Stimulated activated CD4-positive, alpha-beta T cell treated with anti-CD3 and anti-CD28 coated beads, Interleukin-12 subunit alpha, Interleukin-12 subunit beta, amount 100 ng/mL, for 24 hours (primary cell): ENCODE measurements around the gene DAB2.

Experiments used
- DNase-seq, 2 experiments: peaks; one replicate each; pipeline ENCODE4 v3.0.0-alpha.2; 2020; ENCODE audit warnings: low read depth in 2 of 2

Gene DAB2

DNA sequence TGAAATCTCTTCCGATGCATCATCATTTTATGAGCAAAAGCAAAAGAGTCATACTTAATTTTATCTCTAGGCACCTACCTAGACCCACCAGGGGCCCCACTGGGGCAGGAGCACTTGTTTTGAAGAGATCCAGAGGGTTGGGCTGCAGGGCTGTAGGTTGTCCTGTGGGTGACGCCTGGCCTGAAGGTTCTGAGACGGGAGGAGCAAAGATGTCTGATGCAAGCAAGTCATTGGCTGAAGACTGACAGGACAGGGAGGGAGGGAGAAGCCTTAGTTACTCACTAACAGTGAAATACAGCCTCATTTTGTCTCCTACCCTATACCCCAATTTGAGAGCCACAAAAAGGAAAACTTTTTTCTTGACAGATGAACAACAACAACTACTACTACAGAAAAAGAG, 43.4 kb downstream of the DAB2 start:
- DNase-seq = no peak

DNA sequence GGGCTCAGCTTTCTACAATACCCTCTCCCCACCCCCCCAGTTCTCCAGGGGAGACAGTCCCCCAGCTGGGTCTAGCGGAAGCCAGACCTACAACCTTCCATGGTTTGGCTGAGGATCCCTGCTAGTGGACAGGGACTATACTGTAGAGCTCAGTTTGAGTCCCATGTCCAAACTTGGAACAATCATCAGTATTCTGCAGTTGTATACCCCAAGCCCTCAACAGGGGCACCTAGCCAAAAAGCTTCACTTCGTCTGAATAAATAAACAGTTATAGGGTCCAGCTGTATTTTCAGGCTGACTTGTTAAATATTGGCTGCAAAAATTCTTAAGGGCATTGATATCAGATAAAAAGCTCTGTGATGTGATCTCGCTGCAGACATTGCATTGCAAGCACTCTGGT, 45.1 kb downstream of the DAB2 start:
- no peak for DNase-seq

DNA sequence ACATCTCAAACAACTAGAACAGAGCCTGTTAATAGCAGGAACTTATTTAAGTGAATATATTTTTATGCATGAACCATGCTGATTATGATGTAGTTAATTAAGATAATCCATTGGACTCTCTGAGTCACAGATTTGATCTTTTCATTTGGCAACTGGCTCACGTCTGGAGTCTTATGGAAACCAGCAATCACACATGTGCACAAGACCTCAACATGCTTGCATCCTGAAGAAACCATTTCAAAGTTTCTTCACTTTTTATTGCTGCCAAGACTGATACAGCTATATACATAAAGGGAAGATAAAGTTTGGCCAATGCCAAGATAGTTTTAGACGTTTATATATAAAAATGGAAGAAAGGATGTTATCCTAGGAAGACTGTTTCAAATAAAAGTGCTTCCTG, 47.2 kb downstream of the DAB2 start:
- no peak for DNase-seq

DNA sequence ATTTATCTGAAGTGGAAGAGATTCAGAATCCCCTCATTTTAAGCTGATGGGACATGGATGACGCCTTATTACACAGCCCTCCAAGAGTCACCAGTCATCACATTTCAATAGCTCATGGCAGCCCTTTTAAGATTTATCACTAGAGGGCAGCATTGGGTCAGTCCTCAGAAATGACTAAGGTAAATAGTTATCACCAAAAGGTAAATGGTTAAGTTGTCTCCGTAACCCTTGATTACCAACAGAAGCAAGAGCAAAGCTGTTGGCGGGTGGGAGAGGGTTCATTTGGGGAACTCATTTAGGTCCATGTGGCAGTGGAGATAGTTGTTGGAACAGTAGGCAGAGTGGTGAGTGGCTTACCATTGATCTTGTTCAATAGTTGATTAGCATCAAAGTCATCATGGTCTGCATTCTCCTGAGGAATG, 48.5 kb downstream of the DAB2 start:
- DNase-seq = peak in 1 of 2 experiments; percentile 16

DNA sequence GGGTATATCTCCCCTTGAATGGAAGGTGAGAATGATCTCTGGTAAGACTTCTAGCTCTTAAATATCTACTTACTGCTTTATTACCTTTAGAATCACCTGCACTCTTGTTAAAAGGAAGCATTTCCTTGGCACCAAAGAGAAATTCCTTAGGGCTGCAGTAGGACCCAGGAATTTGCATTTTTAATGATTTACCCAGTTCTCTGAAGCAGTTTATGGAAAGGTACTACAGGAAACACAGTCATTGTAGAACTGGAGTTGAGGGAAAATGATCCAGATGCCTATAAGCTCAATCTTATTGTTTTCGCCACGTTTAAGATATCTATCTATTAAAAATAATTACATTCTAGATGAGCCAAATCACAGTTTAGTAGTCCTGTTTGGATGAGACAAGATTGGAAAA, 51.0 kb downstream of the DAB2 start:
- no peak for DNase-seq

DNA sequence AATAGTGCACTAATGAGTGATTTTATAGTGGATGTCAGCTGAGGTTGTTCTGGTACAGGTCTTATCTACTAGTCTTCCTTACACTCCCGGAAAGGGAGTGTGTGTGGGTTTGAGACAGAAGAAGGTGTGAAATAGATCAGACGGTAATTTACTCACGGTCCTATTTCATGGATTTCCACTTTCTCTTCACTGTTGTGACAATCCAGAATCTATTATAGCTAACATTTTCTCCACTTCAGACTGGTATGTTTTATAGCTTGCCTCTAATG, 53.5 kb downstream of the DAB2 start:
- no peak for DNase-seq

DNA sequence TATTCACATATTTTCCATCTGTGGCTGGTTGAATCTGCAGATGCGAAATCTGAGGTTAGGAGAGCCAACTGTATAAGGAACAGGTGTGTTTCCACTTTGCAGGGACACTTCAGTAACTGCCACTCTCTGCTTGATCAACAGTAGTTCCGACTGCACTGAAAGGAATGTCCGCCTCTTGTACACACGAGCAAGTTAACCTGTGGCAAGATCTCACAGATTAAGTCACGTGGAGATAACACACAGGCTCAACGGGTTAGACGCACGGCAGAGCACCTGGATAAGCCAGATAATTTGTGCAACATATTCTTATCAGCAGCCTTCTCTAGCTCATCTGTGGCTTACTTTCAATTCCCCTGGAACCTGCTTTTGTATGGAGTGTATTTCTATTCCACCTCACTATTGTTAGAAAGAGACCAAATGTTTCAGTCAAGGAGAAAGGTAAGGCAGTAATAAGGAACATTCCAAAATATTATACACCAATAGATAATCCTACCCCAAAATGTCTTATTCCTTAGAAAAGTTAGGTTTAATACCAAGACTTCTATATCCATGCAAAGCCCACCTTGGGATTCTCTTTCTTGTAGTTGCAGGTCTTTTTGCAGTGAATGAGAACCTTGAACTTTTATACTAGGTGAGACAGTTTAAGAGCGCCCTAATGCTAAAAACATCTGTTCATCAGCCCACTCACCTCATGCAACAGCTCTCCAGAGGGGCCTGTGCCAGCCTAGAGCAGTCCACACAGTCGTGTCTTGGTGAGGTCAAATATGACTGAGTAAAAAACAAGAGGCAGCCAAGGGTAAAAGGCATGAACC, 54.0 kb downstream of the DAB2 start:
- DNase-seq = no peak

DNA sequence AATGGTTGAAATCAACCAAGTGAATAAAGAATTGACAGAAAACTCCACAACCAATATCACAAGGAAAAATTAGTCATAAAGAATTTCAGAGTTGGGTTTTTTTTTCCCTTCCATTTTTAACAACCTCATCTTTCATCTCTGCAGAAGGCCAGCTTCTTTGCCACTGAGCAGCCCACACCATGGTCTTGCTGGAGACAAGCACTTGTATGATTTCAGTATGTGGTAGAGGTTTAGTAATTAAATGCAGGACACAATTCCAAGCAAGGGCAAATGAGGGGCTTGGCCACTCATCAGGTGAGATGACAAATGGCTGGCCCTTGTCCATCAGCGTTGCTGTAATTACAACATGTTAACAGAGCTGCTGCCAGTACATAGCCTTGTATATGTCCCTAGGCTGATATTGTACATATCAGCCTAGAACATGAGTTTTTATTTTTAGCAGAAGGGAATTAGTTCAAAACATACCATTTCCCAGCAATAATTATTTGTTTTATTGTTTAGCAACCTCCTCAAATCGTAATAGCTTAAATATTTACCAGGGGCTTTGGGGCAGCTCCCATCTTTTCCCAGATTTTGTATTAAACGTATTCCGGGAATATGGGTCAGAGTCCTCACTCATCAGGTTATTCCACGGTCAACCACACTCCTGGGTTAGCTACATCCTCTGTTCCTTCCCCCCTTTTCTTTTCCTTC, 55.5 kb downstream of the DAB2 start:
- DNase-seq = no peak

DNA sequence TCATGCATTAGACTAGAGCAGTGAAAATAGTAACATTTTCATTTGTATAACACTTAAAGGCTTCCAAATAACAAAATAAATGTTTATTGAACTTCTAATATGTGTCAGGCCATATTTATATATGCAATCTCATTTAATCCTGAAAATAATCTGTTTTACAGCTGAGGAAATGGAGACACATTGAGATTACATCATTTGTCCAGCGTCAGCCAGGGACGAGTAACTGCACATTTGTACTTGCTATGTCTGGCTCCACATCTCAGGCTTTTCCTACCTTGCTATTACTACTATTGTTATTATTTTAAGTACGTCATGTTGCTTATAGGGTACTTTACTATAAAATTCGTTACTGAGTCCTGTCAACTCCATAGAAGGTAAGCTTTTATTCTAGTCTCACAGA, 56.7 kb downstream of the DAB2 start:
- DNase-seq = no peak

DNA sequence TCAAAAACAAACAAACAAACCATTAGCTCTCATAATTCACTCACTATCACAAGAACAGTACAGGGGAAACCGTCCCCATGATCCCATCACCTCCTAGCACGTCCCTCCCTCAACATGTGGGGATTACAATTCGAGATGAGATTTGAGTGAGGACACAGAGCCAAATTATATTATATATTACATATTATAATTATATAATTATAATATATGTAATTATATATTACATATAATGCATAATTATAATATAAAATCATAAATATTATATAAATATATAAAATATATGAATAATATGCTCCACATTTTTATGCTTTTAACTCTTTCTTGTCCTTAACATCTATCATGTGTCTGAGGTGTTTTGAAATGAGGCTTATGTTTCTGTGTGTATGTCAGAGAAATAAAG, 57.1 kb downstream of the DAB2 start:
- no peak for DNase-seq

DNA sequence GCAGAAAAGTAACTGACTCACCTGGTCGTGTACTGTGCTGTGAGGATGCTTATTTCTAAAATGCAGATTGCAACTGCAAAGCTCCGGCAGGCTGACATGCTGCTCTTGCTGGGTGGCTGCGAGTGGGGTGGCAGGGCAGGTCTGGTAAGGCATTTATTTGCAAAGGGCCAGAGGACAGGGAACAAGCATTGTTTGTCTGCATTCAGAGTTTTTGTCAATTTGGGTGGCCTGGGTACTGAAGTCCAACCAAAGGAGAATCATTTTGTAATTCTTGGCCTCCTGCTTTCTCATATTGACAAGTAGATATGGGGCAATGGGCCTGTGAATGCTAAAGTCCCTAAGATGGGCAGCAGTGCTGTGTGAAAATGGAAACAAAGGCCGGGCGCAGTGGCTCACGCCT, 60.4 kb downstream of the DAB2 start, which contains the start of gene C9:
Gene C9 (minus strand): TSS at position 129 of the 400 bp plus-strand sequence. CDS start 31 bp downstream, at position 98.
- no peak for DNase-seq

DNA sequence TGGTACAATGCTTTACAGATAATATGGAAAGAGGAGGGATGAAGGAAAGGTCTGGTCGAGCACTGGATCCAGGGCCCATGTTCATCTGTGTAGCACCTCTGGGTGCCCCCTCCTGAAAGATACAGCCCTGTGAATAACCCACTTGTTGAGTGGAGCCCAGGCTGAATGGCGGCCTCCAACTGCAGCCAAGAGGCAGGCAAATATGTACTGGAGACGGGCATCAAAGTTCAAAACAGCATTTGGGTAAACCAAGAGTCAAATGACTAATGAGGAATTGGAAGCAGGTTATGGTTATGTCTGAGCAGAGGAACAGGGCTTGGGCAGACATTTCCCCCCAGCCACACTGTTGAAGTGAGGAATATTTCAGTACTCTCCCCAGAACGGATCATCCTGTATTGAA, 61.6 kb downstream of the DAB2 start:
- DNase-seq = no peak

DNA sequence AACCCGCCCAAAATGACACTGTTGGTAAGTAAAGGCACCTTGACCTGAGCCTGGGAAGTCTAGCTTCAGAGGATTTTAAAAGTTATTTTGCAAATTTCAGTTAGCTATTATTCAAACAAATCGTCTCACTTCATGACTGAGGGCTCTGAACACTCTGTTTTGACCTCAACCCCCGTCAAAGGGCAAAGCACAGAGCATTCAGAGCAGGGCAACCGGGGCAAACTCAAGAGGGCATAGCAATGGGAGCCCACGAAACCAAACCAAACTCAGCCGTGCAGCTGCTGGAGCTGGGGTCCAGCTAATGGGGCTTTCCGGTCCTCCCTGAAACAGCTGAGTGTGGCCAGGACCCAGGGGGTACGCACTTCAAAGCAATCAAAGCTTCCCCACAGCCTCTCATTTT, 62.1 kb downstream of the DAB2 start:
- DNase-seq = no peak

DNA sequence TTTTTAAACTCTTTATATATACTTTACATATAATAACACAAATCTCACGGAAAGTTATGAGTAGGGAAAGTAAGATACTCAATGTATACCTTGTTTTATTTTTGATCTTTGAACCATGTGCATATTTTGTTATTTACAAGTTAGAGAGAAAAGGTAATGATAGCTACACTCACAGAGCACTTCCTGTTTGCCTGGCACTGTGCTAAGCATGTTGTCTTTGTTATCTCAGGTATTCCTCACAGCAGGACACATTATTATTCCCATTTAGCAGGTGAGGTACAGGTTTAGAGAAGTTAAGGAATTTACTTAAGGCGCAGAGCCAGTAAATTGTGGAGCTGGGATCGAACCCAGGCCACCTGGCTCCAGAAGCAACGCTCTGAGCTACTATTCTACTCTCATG, 63.5 kb downstream of the DAB2 start:
- DNase-seq = no peak

DNA sequence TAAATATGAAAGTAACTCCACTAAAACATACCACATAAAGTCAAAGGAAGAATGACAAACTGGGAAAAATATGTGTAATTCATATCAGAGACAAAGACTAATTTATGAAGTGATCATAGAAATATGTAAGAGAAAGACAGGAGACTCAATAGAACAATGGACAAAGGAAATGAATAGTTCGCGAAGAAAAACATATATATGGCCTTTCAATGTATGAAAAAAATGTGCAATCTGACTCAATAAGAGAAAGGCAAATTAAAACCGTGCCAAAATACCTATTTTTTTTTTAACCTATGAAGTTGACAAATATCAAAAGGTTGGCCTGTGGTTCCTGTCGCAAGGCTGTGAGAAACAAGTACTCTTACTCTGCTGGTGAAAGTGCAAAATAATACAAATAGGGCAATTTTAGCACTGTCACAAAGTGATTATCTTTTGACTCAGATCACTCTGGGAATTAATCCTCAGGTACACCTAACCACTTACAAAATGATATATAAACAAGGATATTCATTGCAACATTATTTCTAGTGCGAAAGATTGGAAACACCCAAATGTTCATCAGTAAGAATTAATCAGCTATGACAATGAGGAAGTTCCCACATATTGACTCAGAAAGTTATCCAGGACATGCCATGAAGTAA, 64.2 kb downstream of the DAB2 start:
- no peak for DNase-seq

DNA sequence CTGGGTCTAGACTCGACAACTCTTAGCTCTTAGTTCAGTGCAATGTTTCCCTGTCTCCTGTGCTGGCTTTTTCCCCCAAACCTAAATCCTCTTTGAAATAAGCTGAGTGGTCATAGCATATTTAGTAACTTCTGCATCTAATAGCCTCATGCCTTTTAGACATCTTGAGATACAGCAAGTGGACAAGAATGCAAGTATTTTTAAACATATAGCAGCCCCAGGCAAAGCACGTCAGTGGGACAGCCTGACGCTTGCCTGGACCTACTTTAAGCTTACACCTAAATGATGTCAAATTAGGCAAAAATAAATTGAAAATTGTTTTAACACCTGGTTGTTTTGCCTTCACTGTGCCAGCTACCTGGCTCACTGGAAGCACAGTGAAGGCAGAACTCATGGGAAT, 68.5 kb downstream of the DAB2 start:
- no peak for DNase-seq

DNA sequence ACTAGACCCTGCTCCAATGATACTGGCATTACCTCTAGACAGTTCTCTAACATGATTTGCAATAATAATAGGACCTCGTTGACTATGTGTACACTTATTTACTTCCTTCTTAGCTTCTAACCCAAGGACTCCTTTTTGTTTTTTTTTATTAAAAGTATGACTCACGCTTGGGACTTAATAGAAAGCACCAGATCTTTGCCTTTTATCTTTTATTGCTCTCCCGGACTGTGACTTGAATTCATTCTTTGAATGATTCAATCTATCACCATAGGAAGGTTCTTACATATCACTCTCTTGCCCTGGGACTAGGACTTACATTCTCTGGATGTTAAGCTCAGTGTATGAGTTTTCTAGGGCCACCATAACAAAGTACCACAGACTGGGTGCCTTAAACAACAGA, 69.5 kb downstream of the DAB2 start:
- DNase-seq = no peak

DNA sequence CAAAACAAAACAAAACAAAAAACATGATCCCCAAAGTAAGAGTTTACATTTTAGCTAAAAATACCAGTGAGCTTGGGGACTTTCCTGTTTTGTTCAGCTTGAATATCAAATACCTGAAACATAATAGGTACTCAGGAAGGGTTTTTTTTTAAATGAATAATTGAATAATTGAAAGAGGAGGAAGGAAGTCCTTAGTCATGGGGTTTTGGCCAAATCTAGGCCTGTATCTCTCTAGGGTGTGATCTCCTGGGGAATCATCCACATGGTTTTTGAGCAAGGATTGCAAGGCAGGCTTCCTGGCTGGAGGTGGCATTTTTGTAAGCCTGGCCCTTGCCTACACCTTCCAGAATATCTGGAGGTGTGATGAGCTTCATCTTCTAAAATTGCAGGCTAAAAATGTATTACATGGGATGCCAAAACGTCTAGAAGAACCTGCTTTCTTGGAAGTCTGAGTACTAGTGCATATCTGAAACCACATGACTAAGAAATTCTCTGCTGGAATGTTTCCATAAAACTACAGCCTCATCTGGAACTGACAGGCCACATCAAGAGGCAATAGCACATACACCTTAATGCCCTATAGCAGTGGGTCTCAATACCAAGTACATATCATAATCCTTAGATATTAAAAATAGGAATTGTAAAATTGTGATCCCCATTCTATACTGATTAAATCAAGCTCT, 70.9 kb downstream of the DAB2 start:
- no peak for DNase-seq

DNA sequence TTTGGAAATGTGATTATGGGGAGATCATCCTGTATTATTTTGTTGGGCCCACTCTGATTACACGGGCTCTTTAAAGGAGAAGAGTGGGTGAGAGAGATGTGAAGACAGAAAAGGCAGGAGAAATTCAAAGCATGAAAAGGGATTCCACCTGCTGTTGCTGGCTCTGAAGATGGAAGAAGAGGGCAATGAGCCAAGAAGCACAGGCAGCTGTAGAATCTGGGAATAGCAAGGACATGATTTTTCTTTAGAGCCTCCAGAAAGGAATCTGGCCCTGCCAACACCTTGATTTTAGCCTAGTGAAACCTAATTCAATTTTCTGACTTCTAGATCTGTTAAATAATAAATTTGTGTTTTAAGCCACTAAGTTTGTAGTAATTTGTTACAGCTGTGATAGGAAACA, 71.8 kb downstream of the DAB2 start:
- no peak for DNase-seq

DNA sequence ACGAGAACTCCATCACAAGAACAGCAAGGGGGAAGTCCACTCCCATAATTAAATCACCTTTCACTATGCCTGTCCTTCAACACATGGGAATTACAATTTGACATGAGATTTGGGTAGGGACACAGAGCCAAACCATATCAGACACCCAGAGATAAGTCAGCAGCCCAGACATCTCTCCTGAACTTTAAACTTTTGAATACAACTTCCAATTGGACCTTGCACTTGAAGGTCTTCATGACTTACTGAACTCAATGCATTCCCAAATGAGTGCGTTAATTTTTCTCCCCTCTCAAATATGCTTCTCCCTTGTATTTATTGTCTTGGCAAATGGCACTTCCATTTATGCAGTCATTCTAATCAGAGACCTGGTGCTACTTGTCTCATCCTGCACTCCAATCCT, 72.6 kb downstream of the DAB2 start:
- DNase-seq = no peak

DNA sequence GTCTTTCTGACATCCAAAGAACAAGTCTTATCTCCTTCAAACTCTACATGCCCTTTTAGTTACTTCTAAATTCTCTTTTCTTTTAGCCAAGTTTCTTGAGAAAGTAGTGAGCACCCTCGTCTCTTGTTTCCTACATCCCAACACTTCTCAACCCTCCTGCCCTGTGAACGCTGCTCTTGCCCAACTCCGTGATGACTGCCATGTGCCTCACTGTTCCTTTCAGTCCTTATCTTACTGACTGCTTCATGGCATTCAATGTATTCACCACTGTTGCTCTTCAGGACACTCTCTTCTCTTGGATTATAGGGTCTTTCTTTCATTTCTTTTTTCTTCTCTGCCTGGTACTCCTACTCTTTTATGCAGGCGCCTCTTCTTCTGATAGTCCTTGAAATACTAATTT, 75.3 kb downstream of the DAB2 start:
- DNase-seq = no peak

DNA sequence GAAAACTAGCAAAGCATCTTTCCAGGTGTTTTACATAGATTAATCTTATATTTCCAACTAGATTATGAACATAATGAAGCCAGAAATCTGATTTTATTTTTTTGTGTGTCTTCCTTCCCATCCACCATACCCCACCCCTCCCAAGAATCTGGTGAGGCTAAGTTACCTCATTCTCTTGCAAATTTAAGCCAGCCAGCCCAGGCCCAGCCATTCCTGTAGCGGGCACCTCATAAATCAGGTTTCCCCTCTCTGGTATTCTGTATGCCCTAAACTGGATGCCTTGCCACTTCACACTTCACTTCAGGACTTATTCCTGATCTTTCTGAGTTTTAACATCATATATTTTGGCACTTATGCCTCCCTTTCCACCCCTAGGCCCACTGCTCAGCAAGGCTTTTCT, 82.3 kb downstream of the DAB2 start:
- no peak for DNase-seq

DNA sequence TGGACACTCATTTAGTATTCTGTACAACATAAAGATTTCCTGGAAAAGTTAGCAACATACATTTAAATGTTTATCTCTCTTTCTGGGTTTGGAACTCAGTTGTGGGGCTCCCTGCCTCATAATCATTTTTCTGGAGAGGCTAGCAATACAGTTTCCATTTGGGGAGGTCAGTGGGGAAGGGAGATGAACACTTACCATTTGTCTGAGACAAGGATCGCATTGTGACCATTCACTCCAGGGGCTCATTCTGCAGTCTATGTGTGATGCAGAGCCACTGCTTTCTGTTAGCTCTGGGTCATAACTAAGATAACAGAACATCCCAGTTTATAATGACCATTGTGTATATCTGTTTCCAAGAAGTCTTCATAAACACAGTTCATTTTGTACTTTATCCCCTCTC, 82.9 kb downstream of the DAB2 start:
- no peak for DNase-seq
